Measurements from ENCODE around the gene DNAH2. TPM values are rescaled to one million over a fixed set of nuclear protein-coding genes. Genes with fewer than 3 reads are reported as not detected.

DNAH2 gene
- total and polyA plus RNA-seq, 2 of the 8 experiments (the other 6 are each of a cell fraction or from before 2014, with no cell fraction given) = 0.13 to 0.18 TPM

DNA sequence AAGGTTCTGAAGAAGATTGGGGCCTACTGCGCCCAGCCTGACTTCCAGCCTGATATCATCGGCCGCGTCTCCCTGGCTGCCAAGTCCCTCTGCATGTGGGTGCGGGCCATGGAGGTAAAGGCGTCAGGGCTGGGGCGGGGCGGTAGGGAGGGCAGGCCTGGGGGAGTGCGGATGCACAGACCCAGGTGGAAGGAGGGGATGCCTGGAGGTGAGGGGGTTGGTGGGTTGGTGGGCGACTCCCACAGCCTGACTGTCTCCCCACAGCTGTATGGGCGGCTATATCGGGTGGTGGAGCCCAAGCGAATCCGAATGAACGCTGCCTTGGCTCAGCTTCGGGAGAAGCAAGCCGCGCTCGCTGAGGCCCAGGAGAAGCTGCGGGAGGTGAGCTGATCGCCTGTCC is 89.7 kb downstream of the DNAH2 start (continued):
- TF ChIP-seq, protein P1, sequence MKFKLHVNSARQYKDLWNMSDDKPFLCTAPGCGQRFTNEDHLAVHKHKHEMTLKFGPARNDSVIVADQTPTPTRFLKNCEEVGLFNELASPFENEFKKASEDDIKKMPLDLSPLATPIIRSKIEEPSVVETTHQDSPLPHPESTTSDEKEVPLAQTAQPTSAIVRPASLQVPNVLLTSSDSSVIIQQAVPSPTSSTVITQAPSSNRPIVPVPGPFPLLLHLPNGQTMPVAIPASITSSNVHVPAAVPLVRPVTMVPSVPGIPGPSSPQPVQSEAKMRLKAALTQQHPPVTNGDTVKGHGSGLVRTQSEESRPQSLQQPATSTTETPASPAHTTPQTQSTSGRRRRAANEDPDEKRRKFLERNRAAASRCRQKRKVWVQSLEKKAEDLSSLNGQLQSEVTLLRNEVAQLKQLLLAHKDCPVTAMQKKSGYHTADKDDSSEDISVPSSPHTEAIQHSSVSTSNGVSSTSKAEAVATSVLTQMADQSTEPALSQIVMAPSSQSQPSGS (IDR thresholded peaks at IDR 0.05; ENCODE audit: low read length) = no peak
- no peak for TF ChIP-seq NRF1 (IDR thresholded peaks at IDR 0.05; ENCODE audit: low read depth, low read length)
